G401.6 (cell line): ENCODE measurements around the gene PLXND1.
"Not testable (repeated sequence)": the region's sequence is repeated elsewhere in the genome, so short reads cannot be mapped to it uniquely, and the experiment has no call there.

Experiments used
- FAIRE-seq: peaks from 2 replicates; lab custom pipeline; 2012; peaks lifted over from hg19 to GRCh38; lab: Jason Lieb, UNC

PLXND1 gene

DNA sequence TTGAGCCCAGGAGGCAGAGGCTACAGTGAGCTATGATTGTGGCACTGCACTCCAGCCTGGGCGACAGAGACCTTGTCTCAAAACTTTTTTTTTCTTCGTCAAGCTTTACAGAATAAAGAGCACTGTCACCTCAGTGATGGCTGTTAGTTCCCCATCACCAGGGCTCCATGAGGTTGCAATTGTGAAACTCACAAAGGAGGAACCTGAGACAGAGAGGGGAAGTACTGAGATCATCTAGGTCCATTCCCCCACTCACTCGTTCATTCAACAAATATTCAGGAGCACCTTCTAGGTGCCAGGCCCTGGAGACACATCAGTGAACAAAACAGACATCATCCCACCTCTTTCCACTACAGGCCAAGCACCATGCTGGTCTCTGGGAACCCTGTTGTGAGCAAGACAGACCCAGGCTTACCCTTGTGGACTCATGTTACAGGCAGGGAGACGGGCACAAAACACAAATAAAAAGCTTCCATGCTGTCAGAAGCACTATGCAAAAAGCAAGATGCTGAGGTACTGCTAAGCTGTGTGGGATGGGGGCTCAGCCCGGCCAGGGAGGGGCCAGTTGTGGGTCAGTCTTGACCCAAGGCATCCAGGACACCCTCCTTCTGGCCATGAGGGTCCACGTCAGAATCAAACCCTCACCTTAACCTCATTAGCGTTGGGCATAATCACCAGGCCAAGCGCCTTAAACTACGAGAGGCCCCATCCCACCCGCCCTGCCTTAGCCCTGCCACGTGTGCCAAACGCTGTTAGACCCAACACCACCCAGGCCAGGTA, 80.2 kb downstream of the PLXND1 start:
- no peak for FAIRE-seq

DNA sequence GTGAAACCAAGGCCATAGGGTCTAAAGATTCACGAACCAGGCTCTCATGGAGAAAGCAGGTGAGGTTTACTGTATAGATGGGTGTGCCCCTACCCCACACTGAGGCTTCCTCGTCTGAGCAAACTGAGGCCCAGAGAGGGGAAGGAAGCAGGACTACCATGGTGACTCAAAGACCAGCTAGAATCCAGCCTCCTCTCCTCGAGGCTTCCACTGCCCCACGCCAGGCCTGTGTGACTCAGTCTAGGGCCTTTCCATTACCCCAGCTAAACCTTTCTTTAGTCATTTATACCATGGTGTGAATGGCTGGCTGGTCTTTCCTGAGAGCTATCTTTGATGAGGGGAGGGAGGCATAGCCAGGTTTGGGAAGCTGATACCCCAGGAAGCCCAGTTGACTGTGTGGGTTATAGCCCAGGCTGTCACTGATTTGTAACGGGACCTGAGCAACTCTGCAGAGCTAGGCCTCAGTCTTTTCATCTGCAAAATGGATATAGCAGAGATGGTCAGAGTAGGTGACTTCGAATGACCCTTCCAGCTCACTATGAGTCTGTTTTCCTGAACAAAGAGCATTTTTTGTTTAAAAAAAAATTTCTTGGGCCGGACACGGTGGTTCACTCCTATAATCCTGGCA, 81.0 kb downstream of the PLXND1 start:
- no peak for FAIRE-seq

DNA sequence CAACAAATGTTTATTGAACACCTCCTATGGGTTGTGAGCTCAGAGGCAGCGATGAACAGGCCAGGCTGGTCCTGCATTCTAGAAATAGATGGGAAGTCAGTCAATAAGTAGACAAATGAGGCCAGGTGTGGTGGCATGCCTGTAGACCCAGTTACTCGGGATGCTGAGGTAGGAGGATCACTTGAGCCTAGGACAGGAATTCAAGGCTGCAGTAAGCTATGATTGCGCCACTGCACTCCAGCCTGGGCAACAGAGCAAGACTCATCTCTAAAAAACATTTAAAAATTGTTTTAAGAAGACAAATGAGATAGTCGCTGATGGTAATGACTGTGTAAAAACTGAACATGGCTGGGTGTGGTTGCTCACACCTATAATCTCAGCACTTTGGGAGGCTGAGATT, 82.4 kb downstream of the PLXND1 start:
- FAIRE-seq: no peak

DNA sequence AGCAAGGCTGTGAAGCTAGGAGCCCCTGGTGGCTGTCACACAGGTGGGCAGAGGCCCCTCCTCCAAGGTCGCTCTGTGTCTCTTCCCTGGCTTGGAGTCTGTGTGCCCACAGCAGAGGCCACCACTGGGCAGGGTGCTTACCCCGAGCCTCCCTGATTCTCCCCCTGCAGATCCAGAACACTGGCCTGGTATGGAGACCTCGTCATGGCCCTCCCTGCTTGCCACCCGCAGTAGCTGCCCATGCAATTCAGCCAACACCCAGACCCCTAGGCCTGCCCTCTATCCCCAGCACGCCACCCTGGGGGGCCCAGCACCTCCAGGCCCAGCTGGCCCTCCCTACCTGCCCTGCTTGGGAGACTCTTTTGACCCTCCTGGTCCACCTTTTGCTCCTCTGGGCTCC, 83.5 kb downstream of the PLXND1 start:
- no peak for FAIRE-seq

DNA sequence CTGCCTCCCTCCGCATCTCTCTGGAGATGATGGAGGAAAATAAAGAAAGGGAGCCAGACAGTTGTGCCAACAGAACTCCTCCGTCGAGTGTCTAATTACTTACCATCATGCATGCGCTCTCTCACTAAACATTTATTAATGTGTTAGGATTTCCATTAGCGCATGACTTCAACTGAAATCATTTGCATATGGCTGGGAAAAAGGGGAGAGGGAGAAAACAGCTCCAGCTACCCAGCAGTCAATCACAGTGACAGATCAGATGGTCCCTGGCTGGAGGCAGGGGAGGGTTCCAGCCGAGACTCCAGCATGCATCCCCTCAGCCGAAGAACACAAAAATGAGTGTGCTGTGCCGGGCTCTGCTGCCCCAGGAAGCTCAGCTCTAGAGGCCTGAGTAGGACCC, 84.9 kb downstream of the PLXND1 start:
- FAIRE-seq: no peak

DNA sequence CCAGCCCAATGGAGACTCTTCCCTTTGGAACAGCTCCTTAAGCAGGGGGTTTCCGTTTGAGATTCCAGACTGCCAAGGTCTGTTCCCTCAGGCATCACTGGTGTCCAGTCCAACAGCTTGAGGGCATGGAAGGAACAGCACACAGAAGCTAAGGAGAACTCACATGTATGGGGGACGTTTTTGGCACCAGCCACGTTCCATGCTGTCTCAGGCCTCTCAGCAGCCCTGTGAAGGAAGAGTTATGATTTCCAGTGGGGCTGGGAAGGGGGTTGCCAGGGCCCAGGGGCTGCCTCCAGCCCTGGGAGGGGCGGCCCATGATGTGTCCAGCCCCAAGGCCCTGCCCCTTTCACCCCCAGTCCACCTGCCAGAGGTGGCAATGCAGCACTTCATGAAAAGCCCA, 85.5 kb downstream of the PLXND1 start:
- no peak for FAIRE-seq

DNA sequence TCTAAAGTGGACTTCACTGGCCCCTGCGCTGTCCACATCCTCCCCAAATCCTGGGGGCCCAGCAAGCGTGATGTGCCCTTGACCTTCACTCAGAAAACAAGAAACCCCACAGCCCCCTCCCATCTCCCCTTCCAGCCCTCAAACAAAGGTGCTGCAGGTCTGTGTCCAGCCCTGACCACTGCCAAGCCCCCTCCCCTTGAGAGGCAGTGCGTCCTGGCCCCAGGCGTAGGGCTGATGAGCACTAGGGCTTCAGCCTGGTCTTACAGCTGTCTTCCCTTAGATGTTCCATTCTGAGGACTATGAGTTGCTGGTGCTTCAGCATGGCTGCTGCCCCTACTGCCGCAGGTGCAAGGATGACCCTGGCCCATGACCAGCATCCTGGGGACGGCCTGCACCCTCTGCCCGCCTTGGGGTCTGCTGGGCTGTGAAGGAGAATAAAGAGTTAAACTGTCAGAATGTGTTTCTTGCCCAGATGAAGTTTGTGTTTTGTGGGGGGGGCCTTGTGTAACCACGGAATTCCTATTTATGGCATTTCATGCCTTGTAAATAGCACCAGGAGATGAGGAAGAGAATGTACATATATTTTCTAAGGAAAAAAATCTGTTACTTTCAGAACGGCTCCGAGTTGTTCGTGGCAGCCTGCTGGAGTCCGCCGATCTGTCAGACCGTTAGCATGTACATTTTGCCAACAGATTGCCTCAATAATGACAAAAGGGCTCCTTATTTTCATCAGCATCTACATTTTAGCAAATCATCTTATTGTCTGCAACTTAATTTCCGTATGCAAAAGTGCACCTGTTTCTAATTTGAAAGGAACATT, 86.4 kb downstream of the PLXND1 start:
- FAIRE-seq: no peak

DNA sequence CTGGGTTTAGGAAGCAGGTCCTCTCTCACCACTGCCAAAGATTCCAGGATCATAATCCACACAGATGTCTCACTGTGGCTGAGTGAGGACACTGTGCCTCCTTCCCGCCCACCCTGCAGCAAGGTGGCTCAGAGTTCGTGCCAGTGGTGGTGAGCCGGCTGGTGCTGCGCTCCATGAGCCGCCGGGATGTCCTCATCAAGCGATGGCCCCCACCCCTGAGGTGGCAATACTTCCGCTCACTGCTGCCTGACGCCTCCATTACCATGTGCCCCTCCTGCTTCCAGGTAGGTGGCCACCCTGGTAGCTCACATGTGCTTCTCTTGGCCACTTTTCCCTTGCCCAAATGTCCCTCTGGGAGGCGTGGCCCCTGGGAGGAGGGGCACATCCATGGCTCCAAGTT, 87.0 kb downstream of the PLXND1 start:
- no peak for FAIRE-seq

DNA sequence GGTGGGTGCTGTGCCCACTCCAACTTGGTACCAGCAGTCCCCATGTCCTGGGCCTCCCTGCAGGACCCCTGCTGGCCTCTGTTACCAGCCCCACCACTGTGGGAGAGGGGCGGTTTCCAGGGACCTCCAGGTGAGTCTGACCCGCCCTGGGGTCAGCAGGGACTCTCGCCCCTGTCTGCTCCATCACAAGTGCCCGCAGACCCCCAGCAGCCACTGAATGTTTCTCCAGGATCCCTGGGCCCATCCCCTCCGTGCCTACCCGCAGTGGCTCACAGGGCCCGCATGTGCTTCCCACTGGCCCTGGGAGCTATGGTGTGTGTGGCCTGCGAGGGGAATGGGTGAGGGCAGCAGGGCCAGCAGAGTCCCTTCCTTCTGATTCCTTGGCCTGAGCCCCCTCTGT, 87.9 kb downstream of the PLXND1 start:
- FAIRE-seq: no peak

DNA sequence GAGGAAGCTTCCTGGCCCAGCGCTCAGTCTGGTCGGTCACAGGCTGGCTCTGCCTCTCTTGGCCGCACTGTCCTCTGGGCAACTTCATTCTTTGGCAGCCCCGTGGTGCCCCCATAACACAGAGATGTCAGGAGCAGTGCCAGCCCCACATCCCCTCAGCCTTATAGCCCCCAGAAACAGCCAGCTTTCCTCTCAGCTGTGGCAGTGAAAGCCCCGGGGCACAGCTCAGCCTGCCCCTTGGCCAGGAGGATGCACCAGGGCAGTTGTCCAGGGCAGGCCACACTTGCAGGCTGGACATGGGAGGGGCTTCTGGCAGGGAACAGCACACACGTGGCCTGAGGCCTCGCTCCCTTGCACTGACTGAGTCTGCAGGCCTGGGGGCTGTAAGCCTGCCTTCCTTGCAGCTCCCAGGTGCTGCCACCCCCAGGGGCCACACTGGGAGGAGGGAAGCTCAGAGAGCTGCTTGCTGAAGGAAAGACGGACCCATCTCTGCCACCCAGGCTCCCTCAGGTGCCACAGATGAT, 88.4 kb downstream of the PLXND1 start:
- no peak for FAIRE-seq

DNA sequence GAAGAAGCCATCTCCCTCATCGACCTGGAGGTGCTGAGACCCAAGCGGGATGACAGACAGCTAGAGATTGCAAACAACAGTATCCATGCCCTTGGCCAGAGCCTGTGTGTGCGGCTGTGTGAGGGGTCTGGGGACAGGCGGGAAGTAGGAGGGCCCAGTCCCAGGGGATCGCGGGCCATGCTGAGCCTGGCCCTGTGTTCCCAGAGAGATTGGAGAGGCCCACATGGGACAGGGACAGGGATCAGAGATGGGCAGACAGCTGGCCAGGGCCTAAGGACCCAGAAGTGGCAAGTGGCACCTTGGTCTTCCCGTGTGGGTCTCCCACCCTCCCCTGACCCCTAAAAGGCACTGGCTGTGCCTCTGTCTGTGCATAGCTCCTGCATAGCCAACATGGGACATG, 89.0 kb downstream of the PLXND1 start:
- no peak for FAIRE-seq

DNA sequence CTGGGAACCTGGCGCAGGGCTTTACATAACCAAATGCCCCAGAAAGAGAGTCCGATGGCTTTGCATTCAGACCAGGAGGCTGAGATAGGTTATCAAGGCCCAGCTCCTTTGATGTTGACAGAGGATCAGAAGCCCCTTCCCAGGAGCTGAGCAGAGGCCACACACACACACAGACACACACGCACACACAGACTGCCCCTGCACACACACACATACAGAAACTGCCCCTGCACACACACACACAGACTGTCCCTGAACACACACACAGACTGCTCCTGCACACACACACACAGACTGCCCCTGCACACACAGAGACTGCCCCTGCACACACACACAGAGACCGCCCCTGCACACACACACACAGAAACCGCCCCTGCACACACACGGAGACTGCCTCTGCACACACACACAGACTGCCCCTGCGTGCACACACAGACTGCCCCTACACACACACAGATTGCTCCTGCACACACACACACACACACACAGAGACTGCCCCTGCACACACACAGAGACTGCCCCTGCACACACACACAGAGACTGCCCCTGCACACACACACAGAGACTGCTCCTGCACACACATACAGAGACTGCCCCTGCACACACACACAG, 90.5 kb downstream of the PLXND1 start:
- not testable (repeated sequence) for FAIRE-seq

DNA sequence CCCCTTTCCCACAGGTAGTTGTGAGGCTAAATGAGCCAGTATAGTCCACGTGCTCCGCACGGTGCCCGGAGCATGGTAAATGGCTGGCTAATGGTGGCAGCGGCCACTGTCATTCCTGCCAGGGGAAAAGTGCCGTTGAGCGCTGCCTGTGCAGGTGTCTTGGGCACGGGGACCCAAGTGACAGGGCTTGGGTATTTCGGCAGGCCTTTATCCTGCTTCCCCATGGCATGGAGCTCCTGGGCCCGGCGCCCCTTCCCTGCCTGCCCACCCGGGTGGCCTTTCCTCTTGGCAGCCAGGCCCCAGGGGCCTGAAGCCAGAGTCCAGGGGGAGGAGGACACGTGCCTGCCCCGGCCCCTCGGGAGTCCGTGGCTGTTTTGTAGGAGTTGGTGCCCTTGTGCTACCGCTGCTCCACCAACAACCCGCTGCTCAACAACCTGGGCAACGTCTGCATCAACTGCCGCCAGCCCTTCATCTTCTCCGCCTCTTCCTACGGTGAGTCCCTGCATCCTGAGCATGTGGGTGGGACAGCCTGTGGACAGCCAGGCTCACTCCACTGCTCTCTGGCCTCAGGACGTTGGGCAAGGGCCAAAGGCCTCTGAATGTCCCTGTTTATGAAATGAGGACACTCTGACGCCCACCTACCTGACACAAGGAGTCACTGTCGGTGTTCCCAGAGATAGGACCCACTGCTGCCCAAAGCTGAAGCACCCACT, 91.2 kb downstream of the PLXND1 start:
- FAIRE-seq: not testable (repeated sequence)

DNA sequence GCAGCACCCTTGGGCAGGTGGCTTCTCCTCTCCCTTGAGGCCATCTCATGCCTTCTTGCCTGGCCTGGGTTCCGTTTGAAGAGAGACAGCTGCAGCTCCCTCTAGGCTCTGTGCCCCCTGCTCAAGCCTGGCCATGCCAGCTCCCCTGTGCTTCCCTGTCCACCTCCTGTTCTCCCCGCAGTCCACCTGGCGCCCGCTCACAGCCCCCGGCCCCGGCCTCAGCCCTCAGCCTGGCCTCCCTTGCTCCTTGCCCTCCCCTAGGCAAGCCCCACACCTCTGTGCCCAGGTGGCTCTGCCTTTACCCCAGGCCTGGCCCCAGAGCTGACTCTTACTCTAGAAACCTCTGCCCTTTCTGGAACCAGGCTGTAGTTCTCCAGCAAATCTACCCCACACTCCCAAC, 91.9 kb downstream of the PLXND1 start:
- no peak for FAIRE-seq

DNA sequence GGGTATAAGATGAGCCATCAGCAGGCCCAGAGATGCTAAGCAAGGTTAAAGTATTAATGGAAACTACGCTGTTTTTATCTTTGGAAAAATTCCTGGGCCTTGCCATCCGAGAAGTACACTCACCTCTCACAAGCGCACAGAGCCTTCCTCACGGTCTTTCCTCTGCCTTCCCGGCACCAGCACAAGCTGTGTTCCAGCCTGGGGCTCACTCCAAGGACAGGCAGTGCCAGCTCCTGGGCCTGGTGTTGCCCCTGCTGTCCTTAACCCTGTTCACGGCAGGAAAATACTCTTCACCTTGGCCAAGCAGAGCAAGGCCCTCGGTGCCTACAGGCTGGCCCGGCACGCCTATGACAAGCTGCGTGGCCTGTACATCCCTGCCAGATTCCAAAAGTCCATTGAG, 92.4 kb downstream of the PLXND1 start:
- no peak for FAIRE-seq

DNA sequence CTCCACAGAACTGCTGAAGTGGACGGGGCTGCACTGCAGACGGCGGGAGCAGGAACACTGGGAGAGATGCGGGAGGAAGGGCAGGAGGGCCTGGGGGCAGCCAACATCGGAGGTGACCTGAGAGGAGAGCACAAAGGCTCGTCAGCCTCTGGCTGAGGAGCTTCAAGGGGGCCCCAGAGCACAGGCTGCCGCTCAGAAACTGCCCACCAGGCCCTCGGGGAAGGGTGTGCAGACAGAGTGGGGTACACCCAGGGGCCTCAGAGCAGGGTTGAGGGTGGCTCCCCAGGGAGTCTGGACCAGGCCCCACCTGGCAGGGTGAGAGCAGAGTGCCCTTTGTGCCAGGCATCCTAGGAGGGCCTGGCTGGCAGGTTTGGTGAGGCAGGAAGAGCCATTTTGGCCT, 92.8 kb downstream of the PLXND1 start:
- no peak for FAIRE-seq

DNA sequence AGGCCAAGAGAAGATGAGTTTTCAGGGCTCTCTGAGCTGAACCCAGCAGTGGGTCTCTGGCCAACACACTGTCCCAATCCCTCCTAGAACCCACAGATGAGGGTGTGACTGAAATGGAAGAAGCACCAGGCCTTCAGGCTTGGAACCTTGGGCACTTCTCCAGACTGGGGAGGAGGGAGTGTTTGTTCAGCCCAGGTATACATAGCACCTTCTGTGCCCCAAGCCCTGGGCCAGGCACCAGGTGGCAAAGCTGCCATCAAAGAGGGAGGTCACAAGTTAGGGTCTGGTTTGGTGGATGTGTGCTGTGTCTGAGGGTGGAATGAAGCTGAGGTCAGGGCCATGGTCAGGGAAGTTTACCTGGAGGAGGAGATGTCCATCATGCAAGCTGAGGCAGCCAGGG, 93.9 kb downstream of the PLXND1 start:
- FAIRE-seq: no peak

DNA sequence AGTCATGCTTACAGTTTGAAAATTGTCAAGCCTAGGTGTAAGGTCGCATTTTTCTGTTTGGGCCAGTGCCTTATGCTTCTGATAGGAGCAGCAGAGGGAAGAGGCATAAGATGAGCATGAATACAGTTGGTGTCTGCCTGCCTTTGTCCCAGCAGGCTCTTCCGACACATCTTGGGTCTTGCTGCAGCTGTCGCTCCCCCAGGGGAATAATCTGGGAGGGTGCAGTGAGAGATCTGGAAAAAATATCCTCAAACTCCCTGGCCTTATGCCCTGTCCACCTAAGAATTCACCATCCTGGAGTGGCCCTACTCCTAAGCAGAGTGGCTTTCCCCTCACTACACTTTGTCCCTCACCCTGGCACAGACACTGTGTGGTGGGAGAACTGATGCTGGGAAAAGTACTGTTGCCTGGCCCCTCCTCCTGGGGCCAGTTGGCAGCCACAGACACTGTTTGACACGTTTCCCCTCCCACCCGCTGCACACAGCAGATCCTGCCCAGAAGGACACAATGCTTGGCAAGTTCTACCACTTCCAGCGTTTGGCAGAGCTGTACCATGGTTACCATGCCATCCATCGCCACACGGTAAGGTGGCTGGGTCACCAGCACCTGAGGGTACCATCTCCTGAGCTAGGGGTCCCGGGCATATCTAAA, 99.2 kb downstream of the PLXND1 start:
- no peak for FAIRE-seq

DNA sequence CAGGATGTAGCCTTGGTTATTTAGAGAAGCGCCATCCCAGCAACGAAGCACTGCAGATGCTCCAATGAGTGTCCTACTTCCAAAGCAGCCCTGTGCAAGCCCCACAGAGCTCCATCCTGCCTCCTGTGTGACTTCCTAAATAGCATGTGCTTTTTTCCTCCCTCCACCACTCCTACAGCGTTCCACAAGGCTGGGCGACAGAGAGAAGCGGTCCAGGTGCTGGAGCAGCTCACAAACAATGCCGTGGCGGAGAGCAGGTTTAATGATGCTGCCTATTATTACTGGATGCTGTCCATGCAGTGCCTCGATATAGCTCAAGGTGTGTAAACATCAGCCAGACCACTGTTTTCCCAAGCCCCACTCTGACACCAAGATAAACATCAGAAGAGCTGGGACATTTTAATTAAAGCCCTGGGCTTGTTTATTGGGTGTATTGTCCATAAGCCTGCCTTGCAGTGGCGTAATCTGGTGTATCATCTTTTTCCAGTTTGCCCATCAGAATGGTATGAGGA, 100.2 kb downstream of the PLXND1 start:
- no peak for FAIRE-seq

DNA sequence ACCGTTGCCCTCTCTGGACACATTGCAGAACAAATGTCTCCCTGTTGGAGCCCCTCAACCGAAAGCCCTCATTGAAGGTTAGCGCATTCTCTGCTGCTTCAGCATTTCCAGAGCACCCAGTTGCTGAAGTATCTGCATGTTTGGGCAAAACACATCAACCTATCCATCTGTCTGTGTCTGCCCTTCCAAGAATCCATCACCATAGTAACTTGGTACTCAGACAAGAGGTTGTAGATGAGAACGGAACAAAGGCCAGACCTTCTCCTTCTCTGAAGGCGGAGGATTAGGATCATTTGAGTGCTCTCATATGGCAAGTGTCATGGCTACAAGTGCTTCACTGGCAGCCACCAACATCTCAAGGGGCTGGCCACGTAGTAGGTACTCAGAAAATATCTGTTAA, 101.1 kb downstream of the PLXND1 start:
- no peak for FAIRE-seq
